Measurements from ENCODE around the gene SLAMF9. TPM values are rescaled to one million over a fixed set of nuclear protein-coding genes. Genes with fewer than 3 reads are reported as not detected.

Gene SLAMF9
- total RNA-seq, 1 experiment from 2014 or later: not detected

DNA sequence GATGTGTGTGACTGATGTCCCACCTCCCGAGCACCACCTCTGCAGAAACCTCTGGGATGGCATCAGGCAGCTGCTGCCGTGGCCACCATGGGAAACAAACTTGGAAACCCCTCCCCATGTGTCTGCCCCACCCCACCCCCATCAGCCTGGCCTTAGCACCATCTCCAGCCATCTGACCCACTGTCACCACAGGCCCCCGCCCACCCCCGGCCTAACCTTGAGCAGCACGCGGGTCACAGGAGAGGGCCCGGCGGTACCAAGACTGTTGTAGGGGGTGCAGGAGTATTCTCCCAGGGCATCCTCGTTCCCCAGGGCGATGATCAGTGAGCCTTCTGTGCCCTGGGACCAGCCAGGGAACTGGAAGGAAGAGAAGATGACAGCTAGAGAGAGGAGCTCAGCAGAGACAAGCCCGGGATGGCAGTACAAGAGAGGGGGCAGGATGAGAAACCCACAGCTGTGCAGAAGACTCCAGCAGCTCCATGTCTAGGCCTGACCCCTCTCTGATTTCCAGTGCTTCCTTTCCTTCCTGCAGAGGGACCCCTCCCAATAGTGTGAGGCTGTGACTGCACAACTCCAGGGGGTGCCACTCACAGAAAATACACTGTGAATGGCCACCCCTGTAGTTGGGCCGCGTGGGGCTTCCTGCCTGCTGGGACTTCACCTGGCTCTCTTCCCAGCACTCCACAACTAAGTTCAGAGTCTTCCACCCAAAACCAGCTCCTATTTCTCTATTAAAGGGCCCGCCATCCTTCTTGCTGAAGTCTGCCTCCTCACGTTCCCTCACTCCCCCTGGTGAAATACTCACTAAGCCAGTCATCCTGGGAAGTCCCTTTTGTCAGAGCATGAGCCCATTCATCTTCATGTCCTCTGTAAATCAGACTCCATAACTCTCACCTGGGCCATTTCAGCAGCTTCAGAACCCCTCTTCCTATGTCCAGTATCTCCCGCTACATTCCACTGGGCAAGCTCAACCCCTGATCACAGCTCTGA lies 21.4 kb downstream of the SLAMF9 start:
- peaks cover 16% of the 10 kb centered on the region for H3K4me1 ChIP-seq (ENCODE audit: control insufficient read depth, insufficient read depth, low read length)
- CTCF ChIA-PET: interaction anchor here (0.9 to 1.5 kb wide), 2 partner anchors 75 kb away, joined by 6 to 7 read pairs; no protein-coding TSS in a partner anchor
- POLR2A ChIA-PET: no interaction called here
- H3K27me3 ChIP-seq (ENCODE audit: control insufficient read depth, insufficient read depth, low read length): no peaks in the 10 kb centered on the region
- intact Hi-C loops (cut with micrococcal nuclease; ENCODE audit: unreplicated experiment): no loop called here
- no peaks in the 10 kb centered on the region for H3K9me3 ChIP-seq (ENCODE audit: control insufficient read depth, insufficient read depth, low read depth, low read length)
- ATAC-seq (no peak), DNase-seq (ENCODE audit: low read depth, low spot score) (no peak)
- no peak overlapping the region for H3K27ac ChIP-seq (ENCODE audit: low read length)
- no peaks in the 10 kb centered on the region for H3K36me3 ChIP-seq (ENCODE audit: control insufficient read depth, insufficient read depth, low read length)
- BruUV-seq (replicated peaks): no TSS peak
- no peak overlapping the region for H3K4me3 ChIP-seq (ENCODE audit: low read depth in 2 of 2, low read length in 2 of 2)
- in situ Hi-C loops (cut with HindIII; ENCODE audit: low pct_unique_long_range_greater_than_20kb, low sequenced_read_pairs): no loop called here
- TF ChIP-seq, protein P1, sequence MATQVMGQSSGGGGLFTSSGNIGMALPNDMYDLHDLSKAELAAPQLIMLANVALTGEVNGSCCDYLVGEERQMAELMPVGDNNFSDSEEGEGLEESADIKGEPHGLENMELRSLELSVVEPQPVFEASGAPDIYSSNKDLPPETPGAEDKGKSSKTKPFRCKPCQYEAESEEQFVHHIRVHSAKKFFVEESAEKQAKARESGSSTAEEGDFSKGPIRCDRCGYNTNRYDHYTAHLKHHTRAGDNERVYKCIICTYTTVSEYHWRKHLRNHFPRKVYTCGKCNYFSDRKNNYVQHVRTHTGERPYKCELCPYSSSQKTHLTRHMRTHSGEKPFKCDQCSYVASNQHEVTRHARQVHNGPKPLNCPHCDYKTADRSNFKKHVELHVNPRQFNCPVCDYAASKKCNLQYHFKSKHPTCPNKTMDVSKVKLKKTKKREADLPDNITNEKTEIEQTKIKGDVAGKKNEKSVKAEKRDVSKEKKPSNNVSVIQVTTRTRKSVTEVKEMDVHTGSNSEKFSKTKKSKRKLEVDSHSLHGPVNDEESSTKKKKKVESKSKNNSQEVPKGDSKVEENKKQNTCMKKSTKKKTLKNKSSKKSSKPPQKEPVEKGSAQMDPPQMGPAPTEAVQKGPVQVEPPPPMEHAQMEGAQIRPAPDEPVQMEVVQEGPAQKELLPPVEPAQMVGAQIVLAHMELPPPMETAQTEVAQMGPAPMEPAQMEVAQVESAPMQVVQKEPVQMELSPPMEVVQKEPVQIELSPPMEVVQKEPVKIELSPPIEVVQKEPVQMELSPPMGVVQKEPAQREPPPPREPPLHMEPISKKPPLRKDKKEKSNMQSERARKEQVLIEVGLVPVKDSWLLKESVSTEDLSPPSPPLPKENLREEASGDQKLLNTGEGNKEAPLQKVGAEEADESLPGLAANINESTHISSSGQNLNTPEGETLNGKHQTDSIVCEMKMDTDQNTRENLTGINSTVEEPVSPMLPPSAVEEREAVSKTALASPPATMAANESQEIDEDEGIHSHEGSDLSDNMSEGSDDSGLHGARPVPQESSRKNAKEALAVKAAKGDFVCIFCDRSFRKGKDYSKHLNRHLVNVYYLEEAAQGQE (IDR thresholded peaks at IDR 0.05; ENCODE audit: insufficient read depth in 1 of 2, low read depth in 2 of 2, low read length in 1 of 2): no peak
- TF ChIP-seq SIN3A (IDR thresholded peaks at IDR 0.05; ENCODE audit: borderline replicate concordance, insufficient read depth, low read depth, low read length) (no peak), TCF7L2 (IDR thresholded peaks at IDR 0.05; ENCODE audit: low read depth, low read length) (no peak), POLR2AphosphoS5 (IDR thresholded peaks at IDR 0.05; ENCODE audit: low read depth, low read length) (no peak)
- TF ChIP-seq, protein P2, sequence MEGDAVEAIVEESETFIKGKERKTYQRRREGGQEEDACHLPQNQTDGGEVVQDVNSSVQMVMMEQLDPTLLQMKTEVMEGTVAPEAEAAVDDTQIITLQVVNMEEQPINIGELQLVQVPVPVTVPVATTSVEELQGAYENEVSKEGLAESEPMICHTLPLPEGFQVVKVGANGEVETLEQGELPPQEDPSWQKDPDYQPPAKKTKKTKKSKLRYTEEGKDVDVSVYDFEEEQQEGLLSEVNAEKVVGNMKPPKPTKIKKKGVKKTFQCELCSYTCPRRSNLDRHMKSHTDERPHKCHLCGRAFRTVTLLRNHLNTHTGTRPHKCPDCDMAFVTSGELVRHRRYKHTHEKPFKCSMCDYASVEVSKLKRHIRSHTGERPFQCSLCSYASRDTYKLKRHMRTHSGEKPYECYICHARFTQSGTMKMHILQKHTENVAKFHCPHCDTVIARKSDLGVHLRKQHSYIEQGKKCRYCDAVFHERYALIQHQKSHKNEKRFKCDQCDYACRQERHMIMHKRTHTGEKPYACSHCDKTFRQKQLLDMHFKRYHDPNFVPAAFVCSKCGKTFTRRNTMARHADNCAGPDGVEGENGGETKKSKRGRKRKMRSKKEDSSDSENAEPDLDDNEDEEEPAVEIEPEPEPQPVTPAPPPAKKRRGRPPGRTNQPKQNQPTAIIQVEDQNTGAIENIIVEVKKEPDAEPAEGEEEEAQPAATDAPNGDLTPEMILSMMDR (IDR thresholded peaks at IDR 0.05): no peak

DNA sequence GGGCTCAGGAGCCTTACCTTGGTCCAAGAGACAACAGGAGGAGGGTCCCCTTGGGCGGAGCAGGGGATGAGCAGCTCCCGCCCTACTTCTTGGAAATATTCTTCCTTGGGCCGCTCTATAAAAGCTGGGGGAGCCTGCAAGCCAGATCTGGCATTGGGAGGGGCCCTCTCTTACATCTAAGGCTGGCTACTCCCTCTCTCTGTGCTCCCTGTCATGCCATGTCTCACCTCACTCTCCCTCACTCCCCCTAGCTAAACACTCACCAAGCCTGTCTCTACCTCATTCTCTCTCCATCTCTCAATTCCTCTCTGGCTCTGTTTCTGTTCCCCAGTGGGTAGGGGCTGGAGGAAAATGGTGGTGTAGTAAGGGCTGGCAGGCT lies 22.3 kb downstream of the SLAMF9 start:
- ATAC-seq (no peak), DNase-seq (ENCODE audit: low read depth, low spot score) (no peak)
- Histone ChIP-seq H3K4me3 (ENCODE audit: low read depth in 2 of 2, low read length in 2 of 2) (no peak overlapping the region), H3K36me3 (ENCODE audit: control insufficient read depth, insufficient read depth, low read length) (no peaks in the 10 kb centered on the region), H3K27ac (ENCODE audit: low read length) (no peak overlapping the region), H3K4me1 (ENCODE audit: control insufficient read depth, insufficient read depth, low read length) (peaks cover 8% of the 10 kb centered on the region), H3K9me3 (ENCODE audit: control insufficient read depth, insufficient read depth, low read depth, low read length) (no peaks in the 10 kb centered on the region), H3K27me3 (ENCODE audit: control insufficient read depth, insufficient read depth, low read length) (no peaks in the 10 kb centered on the region)
- intact Hi-C loops (cut with micrococcal nuclease; ENCODE audit: unreplicated experiment) (no loop called here), in situ Hi-C loops (cut with HindIII; ENCODE audit: low pct_unique_long_range_greater_than_20kb, low sequenced_read_pairs) (no loop called here)
- POLR2A ChIA-PET: no interaction called here
- CTCF ChIA-PET: interaction anchor here (1.5 kb wide), 1 partner anchor 75 kb away, joined by 7 read pairs; no protein-coding TSS in a partner anchor
- no peak for TF ChIP-seq POLR2AphosphoS5 (IDR thresholded peaks at IDR 0.05; ENCODE audit: low read depth, low read length)
- TF ChIP-seq, protein P2 (IDR thresholded peaks at IDR 0.05): no peak
- no peak for TF ChIP-seq TCF7L2 (IDR thresholded peaks at IDR 0.05; ENCODE audit: low read depth, low read length)
- no peak for TF ChIP-seq SIN3A (IDR thresholded peaks at IDR 0.05; ENCODE audit: borderline replicate concordance, insufficient read depth, low read depth, low read length)
- TF ChIP-seq, protein P1 (IDR thresholded peaks at IDR 0.05; ENCODE audit: insufficient read depth in 1 of 2, low read depth in 2 of 2, low read length in 1 of 2): no peak
- no TSS peak for BruUV-seq (replicated peaks)
